Prostate gland (tissue), 2 donors: ENCODE measurements around the gene BNC2. TPM values are rescaled to one million over a fixed set of nuclear protein-coding genes. Genes with fewer than 3 reads are reported as not detected.

Experiments used
- DNase-seq: peaks from one replicate; pipeline ENCODE4 v3.0.0-alpha.2; 2019; ENCODE audit warnings: low spot score
- H3K27ac ChIP-seq, 2 donors: fragments of 200-600 bp; sonication (generic); 2 replicates each; pipeline ENCODE4 v1.5.1; 2017 to 2019
- H3K27me3 ChIP-seq: fragments of 200-600 bp; sonication (generic); replicated peaks from 2 replicates; pipeline ENCODE4 v1.5.1; 2019; ENCODE audit not compliant: insufficient read depth
- H3K36me3 ChIP-seq, 2 donors: fragments of 200-600 bp; sonication (generic); 1 replicate in 1 of 2; 2 replicates in 1 of 2; pipeline versions ENCODE4 v1.5.1 to v1.8.1; 2017 to 2019
- H3K4me1 ChIP-seq: fragments of 200-600 bp; sonication (generic); replicated peaks from 2 replicates; pipeline ENCODE4 v1.5.1; 2019
- H3K4me3 ChIP-seq, 2 donors: fragments of 200-600 bp; sonication (generic); 2 replicates each; pipeline ENCODE4 v1.5.1; 2017 to 2019
- H3K9me3 ChIP-seq: fragments of 200-600 bp; sonication (generic); 2 replicates; pipeline ENCODE4 v1.5.1; 2017
- CTCF ChIP-seq, 4 experiments: fragments of 200-600 bp in 2 of 4; fragments of 450-650 bp in 2 of 4; sonication (generic) in 2 of 4; IDR thresholded peaks; 1 replicate in 3 of 4; 2 replicates in 1 of 4; pipeline ENCODE4 v1.5.1; 2016 to 2019; ENCODE audit warnings: antibody characterized with exemption in 4 of 4, mild to moderate bottlenecking in 2 of 4, moderate library complexity in 2 of 4
- POLR2A ChIP-seq: fragments of 450-650 bp; IDR thresholded peaks from one replicate; pipeline ENCODE4 v1.6.1; 2016; ENCODE audit warnings: antibody characterized with exemption, mild to moderate bottlenecking
- POLR2AphosphoS5 ChIP-seq: sonication (generic); formaldehyde crosslinking; IDR thresholded peaks from one replicate; pipeline ENCODE4 v1.6.1; 2017; ENCODE audit warnings: antibody characterized with exemption
- WGBS: methylation state at CpG from one replicate; pipeline ENCODE4 v1.1.5; 2018; 5-methylcytosine and 5-hydroxymethylcytosine counted together
- intact Hi-C: fragments of 100-400 bp; cut with DNase I; formaldehyde crosslinking; loops from one replicate; pipeline ENCODE4 v1.14.2; 2022
- total RNA-seq, 2 donors: library from RNA; depleted of rRNA; stranded (reverse); fragments of >200 nt; gene quantifications; one replicate each; pipeline ENCODE4 v1.1.0, GENCODE V29; 2016

The BNC2 gene
- total RNA-seq, 2 donors from 2014 or later, result 4.9 to 37.2 TPM

- Histone ChIP-seq H3K36me3 (no peaks in the 10 kb centered on the region), H3K4me1 (no peaks in the 10 kb centered on the region), H3K27me3 (no peaks in the 10 kb centered on the region), H3K9me3 (no peaks in the 10 kb centered on the region), H3K4me3 (no peak overlapping the region), H3K27ac (no peak overlapping the region)
- 78% methylated on average over 3 of the region's 3 CpGs for WGBS
- no peak for DNase-seq
- TF ChIP-seq POLR2A, result no peak
- TF ChIP-seq POLR2AphosphoS5, result no peak
- no peak for TF ChIP-seq CTCF (IDR thresholded peaks at IDR 0.05)
- intact Hi-C loops, result no loop called here
Observed at GRCh38 chr9:16450578-16450977, 419.9 kb downstream of the BNC2 start.

DNA sequence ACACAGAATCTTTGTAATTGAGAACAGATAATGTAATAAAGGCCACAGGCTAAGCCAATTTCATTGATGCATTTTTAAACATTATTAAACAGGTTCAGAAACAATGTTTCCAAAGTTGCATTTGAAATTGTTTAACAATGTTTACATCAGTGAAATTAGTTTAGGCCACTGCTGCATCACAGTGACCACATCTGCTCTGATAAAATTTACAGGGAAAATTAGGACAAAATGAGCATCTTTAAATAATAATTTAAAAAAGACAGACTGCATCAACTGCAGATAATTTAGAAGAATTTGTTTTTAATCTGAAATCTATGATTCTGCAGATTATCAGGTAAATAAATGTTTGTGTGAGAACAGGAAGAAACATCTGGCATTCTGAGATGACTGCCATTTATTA is 420.4 kb downstream of the BNC2 start:
- intact Hi-C loops, result no loop called here
- H3K4me1 ChIP-seq, result no peaks in the 10 kb centered on the region
- H3K36me3 ChIP-seq, result no peaks in the 10 kb centered on the region
- no peaks in the 10 kb centered on the region for H3K27me3 ChIP-seq
- H3K27ac ChIP-seq, result no peak overlapping the region
- DNase-seq, result no peak
- no peak overlapping the region for H3K4me3 ChIP-seq
- H3K9me3 ChIP-seq, result no peaks in the 10 kb centered on the region
- TF ChIP-seq CTCF (IDR thresholded peaks at IDR 0.05) (no peak), POLR2AphosphoS5 (no peak), POLR2A (no peak)

DNA sequence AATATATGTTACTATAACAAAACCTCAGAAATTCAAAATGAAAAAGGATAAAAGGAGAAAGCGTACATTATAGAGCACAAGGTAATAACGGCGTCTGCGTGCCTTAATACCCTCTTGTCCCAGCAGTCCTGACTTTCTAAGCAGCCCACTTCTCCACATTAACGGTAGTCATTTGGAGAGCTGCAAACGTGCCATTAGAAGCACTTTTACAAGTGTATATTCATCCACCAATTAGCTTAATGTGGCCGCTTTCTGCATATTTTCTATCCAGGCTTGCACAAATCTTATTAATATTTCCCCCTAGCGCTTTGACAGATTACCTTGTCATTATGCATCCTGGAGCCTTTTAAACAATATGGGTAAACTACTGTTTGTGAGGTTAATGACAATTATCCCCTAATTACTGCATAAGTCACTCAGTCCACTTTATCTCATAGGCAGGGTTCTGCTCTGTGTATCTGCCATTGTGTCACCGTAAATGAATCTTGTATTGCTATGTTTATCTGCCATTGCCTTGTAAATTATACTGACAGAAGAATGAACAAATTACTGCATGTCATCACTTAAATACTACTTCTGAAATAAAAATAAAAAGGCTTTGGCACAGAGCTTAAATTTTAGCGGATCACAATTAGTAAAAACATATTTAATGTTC is 421.3 kb downstream of the BNC2 start:
- intact Hi-C loops, result no loop called here
- Histone ChIP-seq H3K9me3 (no peaks in the 10 kb centered on the region), H3K4me3 (no peak overlapping the region), H3K36me3 (no peaks in the 10 kb centered on the region), H3K4me1 (no peaks in the 10 kb centered on the region), H3K27ac (no peak overlapping the region), H3K27me3 (no peaks in the 10 kb centered on the region)
- 86% methylated on average over 10 of the region's 10 CpGs for WGBS
- no peak for DNase-seq
- TF ChIP-seq CTCF (IDR thresholded peaks at IDR 0.05), result no peak
- TF ChIP-seq POLR2A, result no peak
- no peak for TF ChIP-seq POLR2AphosphoS5

DNA sequence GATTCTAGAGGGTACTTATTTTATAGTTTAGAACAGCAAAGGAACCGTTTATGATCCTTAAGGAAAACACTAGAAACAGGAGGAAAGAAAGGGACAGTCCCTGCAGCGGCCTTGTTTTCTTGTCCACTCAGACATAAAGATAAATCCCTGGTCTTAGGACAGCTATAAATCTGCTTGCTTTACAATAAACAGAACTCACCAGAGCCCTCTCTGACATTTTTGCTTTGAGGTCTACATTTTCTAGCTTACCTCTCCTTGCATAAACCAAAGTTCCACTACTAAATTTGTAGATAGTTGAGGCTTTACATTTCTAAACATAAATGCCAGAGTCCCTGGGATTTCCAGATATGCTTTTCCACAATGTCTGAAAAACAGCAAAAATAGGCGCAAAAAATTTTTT is 422.5 kb downstream of the BNC2 start:
- TF ChIP-seq POLR2A (no peak), POLR2AphosphoS5 (no peak), CTCF (IDR thresholded peaks at IDR 0.05) (no peak)
- Histone ChIP-seq H3K4me3 (no peak overlapping the region), H3K4me1 (no peaks in the 10 kb centered on the region), H3K36me3 (no peaks in the 10 kb centered on the region), H3K27me3 (no peaks in the 10 kb centered on the region), H3K27ac (no peak overlapping the region), H3K9me3 (no peaks in the 10 kb centered on the region)
- 90% methylated on average over 3 of the region's 3 CpGs for WGBS
- no peak for DNase-seq
- intact Hi-C loops, result no loop called here

- H3K9me3 ChIP-seq, result no peaks in the 10 kb centered on the region
- H3K27ac ChIP-seq, result no peak overlapping the region
- no peak for TF ChIP-seq POLR2AphosphoS5
- no peak for TF ChIP-seq POLR2A
- no peak for TF ChIP-seq CTCF (IDR thresholded peaks at IDR 0.05)
- no peak for DNase-seq
- no peaks in the 10 kb centered on the region for H3K27me3 ChIP-seq
- no peaks in the 10 kb centered on the region for H3K36me3 ChIP-seq
- no peaks in the 10 kb centered on the region for H3K4me1 ChIP-seq
- intact Hi-C loops, result no loop called here
- WGBS, result 70% methylated on average over 2 of the region's 2 CpGs
- H3K4me3 ChIP-seq, result no peak overlapping the region
Observed at GRCh38 chr9:16446636-16447035, 423.8 kb downstream of the BNC2 start.
